Suprapubic skin (tissue), 3 donors: Measurements from ENCODE around the gene JOSD2.

Experiments
- CTCF ChIP-seq, 2 donors: fragments of 200-600 bp in 1 of 2; fragments of 450-650 bp in 1 of 2; sonication (generic) in 1 of 2; IDR thresholded peaks; one replicate each; pipeline ENCODE4 v1.5.1; 2016 to 2019; ENCODE audit warnings: antibody characterized with exemption in 2 of 2, mild to moderate bottlenecking in 1 of 2, moderate library complexity in 1 of 2
- EP300 ChIP-seq: sonication (generic); formaldehyde crosslinking; IDR thresholded peaks from one replicate; pipeline ENCODE4 v1.6.1; 2017; ENCODE audit warnings: antibody characterized with exemption
- POLR2A ChIP-seq, 2 donors: fragments of 450-650 bp; IDR thresholded peaks; one replicate each; pipeline ENCODE4 v1.6.1; 2017; ENCODE audit warnings: antibody characterized with exemption in 2 of 2, mild to moderate bottlenecking in 2 of 2, moderate library complexity in 2 of 2

GRCh38 chr19:50492303-50493052, 18.5 kb downstream of the JOSD2 start:
- TF ChIP-seq POLR2A (IDR thresholded peaks at IDR 0.05) (no peak), CTCF (IDR thresholded peaks at IDR 0.05) (no peak), EP300 (no peak)
